SK-N-SH treated with all-trans-retinoic acid at 6 μM for 48 hours (cell line): ENCODE data around the gene NPC1.

Source experiments
- ATAC-seq: fragments of 200-7000 bp; cut with Tn5 transposase; 3 replicates; pipeline ENCODE4 v1.9.1; 2020; ENCODE audit warnings: mild to moderate bottlenecking, moderate library complexity
- ARNTL ChIP-seq: fragments of 450-650 bp; formaldehyde crosslinking; IDR thresholded peaks from 2 replicates; pipeline ENCODE4 v1.5.0; 2020; ENCODE audit warnings: low read depth, mild to moderate bottlenecking, moderate library complexity, borderline replicate concordance
- BACH2 ChIP-seq: fragments of 250-450 bp; sonication (Bioruptor Pico); IDR thresholded peaks from 2 replicates; pipeline ENCODE4 v1.9.0; 2021; ENCODE audit warnings: mild to moderate bottlenecking, borderline replicate concordance
- CREB5 ChIP-seq: fragments of 250-450 bp; sonication (Bioruptor Pico); IDR thresholded peaks from 2 replicates; pipeline ENCODE4 v1.5.1; 2020; ENCODE audit warnings: low read depth, mild to moderate bottlenecking, moderate library complexity
- CSDC2 ChIP-seq: fragments of 250-450 bp; sonication (Bioruptor Pico); IDR thresholded peaks from 2 replicates; pipeline ENCODE4 v1.5.0; 2020; ENCODE audit warnings: mild to moderate bottlenecking, moderate library complexity
- CSRNP3 ChIP-seq: fragments of 250-450 bp; sonication (Bioruptor Pico); IDR thresholded peaks from 2 replicates; pipeline ENCODE4 v1.5.1; 2021; ENCODE audit warnings: mild to moderate bottlenecking, moderate library complexity
- ESRRG ChIP-seq: fragments of 250-450 bp; sonication (Bioruptor Pico); IDR thresholded peaks from 2 replicates; pipeline ENCODE4 v1.6.1; 2021; ENCODE audit warnings: mild to moderate bottlenecking
- GLIS3 ChIP-seq: fragments of 250-450 bp; sonication (Bioruptor Pico); IDR thresholded peaks from 2 replicates; pipeline ENCODE4 v1.5.0; 2020; ENCODE audit warnings: mild to moderate bottlenecking, moderate library complexity
- ISL1 ChIP-seq: fragments of 250-450 bp; sonication (Bioruptor Pico); IDR thresholded peaks from 2 replicates; pipeline ENCODE4 v2.1.2; 2022; ENCODE audit warnings: mild to moderate bottlenecking, moderate library complexity
- OSR1 ChIP-seq: fragments of 250-450 bp; sonication (Bioruptor Pico); IDR thresholded peaks from 2 replicates; pipeline ENCODE4 v1.8.0; 2022; ENCODE audit warnings: moderate library complexity, mild to moderate bottlenecking, inconsistent platforms
- PATZ1 ChIP-seq: fragments of 250-450 bp; sonication (Bioruptor Pico); IDR thresholded peaks from 2 replicates; pipeline ENCODE4 v1.8.0; 2020; ENCODE audit warnings: mild to moderate bottlenecking, moderate library complexity, borderline replicate concordance
- POU6F1 ChIP-seq: fragments of 250-450 bp; sonication (Bioruptor Pico); IDR thresholded peaks from 2 replicates; pipeline ENCODE4 v1.8.0; 2021; ENCODE audit warnings: low read depth, mild to moderate bottlenecking, moderate library complexity, borderline replicate concordance
- PPARA ChIP-seq: fragments of 250-450 bp; sonication (Bioruptor Pico); IDR thresholded peaks from 2 replicates; pipeline ENCODE4 v1.5.0; 2020; ENCODE audit warnings: mild to moderate bottlenecking, borderline replicate concordance
- RARB ChIP-seq: fragments of 250-450 bp; sonication (Bioruptor Pico); IDR thresholded peaks from 2 replicates; pipeline ENCODE4 v1.8.0; 2021; ENCODE audit warnings: mild to moderate bottlenecking, moderate library complexity
- SNAI2 ChIP-seq: fragments of 250-450 bp; sonication (Bioruptor Pico); IDR thresholded peaks from 2 replicates; pipeline ENCODE4 v1.5.0; 2020; ENCODE audit warnings: mild to moderate bottlenecking, moderate library complexity
- TOX ChIP-seq: fragments of 250-450 bp; sonication (Bioruptor Pico); IDR thresholded peaks from 2 replicates; pipeline ENCODE4 v1.8.0; 2021; ENCODE audit warnings: mild to moderate bottlenecking, moderate library complexity, borderline replicate concordance
- TSHZ2 ChIP-seq: fragments of 250-450 bp; sonication (Bioruptor Pico); IDR thresholded peaks from 2 replicates; pipeline ENCODE4 v1.5.0; 2020; ENCODE audit warnings: mild to moderate bottlenecking, moderate library complexity
- ZFP3 ChIP-seq: fragments of 250-450 bp; sonication (Bioruptor Pico); IDR thresholded peaks from 2 replicates; pipeline ENCODE4 v1.5.0; 2020; ENCODE audit warnings: mild to moderate bottlenecking, moderate library complexity
- ZFP30 ChIP-seq: fragments of 450-650 bp; formaldehyde crosslinking; IDR thresholded peaks from 2 replicates; pipeline ENCODE4 v1.5.0; 2022; ENCODE audit warnings: mild to moderate bottlenecking, moderate library complexity
- ZNF565 ChIP-seq: fragments of 450-650 bp; formaldehyde crosslinking; conservative IDR thresholded peaks from 2 replicates; pipeline ENCODE4 v1.5.0; 2020; ENCODE audit warnings: low read depth, mild to moderate bottlenecking, moderate library complexity
- ZNF70 ChIP-seq: fragments of 450-650 bp; formaldehyde crosslinking; IDR thresholded peaks from 2 replicates; pipeline ENCODE4 v1.5.0; 2020; ENCODE audit warnings: mild to moderate bottlenecking, moderate library complexity
- ZNF8 ChIP-seq: fragments of 450-650 bp; formaldehyde crosslinking; IDR thresholded peaks from 2 replicates; pipeline ENCODE4 v1.5.0; 2020; ENCODE audit warnings: mild to moderate bottlenecking, moderate library complexity

Gene NPC1

DNA sequence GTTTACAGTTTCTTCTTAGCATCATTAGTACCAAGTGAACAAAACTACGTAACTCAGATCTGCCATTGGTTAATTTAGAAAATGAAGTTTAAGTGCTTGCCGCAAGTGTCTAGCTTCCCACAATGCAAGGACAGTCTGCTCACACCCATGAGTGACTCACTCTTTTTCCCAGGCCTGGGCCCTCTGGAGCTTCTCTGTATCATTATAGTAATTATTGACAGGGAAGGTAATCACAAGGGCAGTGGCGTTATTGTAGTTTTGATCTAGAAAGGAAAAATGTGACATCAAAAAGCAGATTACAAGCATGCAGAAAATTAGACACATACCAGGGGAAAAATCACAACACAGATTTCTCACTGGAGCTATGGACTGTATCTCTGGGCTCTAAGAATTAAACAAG lies 38.5 kb downstream of the NPC1 start:
- TF ChIP-seq OSR1 (CRISPR knock-in tag) (no peak), CSDC2 (no peak), ARNTL (CRISPR knock-in tag) (no peak), POU6F1 (CRISPR knock-in tag) (no peak), ZFP30 (no peak), ZNF70 (CRISPR knock-in tag) (no peak), RARB (CRISPR knock-in tag) (no peak), ISL1 (CRISPR knock-in tag) (no peak), TSHZ2 (CRISPR knock-in tag) (no peak), SNAI2 (CRISPR knock-in tag) (no peak)
- ATAC-seq = no peak

- ATAC-seq = no peak
- TF ChIP-seq ZNF70 (CRISPR knock-in tag) = no peak
- TF ChIP-seq ESRRG (CRISPR knock-in tag) = no peak
- TF ChIP-seq CSRNP3 (CRISPR knock-in tag) = no peak
- no peak for TF ChIP-seq PATZ1 (CRISPR knock-in tag)
- TF ChIP-seq ZNF565 (CRISPR knock-in tag) = no peak
- no peak for TF ChIP-seq TOX (CRISPR knock-in tag)
- no peak for TF ChIP-seq ZNF8
- no peak for TF ChIP-seq BACH2 (CRISPR knock-in tag)
- no peak for TF ChIP-seq GLIS3 (CRISPR knock-in tag)
- TF ChIP-seq CREB5 = no peak
- TF ChIP-seq ARNTL (CRISPR knock-in tag) = no peak
- TF ChIP-seq CSDC2 = no peak
Observed at GRCh38 chr18:23547306-23547705, 39.0 kb downstream of the NPC1 start.

DNA sequence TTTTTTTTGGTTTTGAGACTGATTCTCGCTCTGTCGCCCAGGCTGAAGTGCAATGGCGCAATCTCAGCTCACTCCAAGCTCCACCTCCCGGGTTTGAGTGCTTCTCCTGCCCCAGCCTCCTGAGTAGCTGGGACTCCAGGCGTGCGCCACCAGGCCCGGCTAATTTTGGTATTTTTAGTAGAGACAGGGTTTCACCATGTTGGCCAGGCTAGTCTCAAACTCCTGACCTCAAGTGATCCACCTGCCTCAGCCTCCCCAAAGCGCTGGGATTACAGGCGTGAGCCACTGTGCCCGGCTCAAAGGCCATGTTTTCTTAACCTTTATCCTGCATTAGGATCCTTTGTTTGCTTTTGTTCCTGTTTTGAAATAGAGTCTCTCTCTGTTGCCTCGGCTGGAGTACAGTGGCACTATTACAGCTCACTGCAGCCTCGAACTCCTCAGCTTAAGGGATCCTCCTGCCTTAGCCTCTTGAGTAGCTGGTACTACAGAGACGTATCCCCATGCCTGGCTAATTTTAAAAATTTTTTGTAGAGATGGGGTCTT lies 41.0 kb downstream of the NPC1 start:
- ATAC-seq = no peak
- TF ChIP-seq ZNF565 (CRISPR knock-in tag) (no peak), SNAI2 (CRISPR knock-in tag) (no peak), TOX (CRISPR knock-in tag) (no peak), ZNF8 (no peak), CSRNP3 (CRISPR knock-in tag) (no peak), ZFP3 (CRISPR knock-in tag) (no peak), TSHZ2 (CRISPR knock-in tag) (no peak), PATZ1 (CRISPR knock-in tag) (no peak), PPARA (no peak)
